Colonic mucosa (tissue), 4 donors: ENCODE results near the gene TUBB4B. TPM values are rescaled to one million over a fixed set of nuclear protein-coding genes. Genes with fewer than 3 reads are reported as not detected.

ENCODE experiments used
- DNase-seq: peaks from one replicate; pipeline ENCODE4 v3.0.0-alpha.2; 2020
- H3K27ac ChIP-seq: fragments of 200-600 bp; one replicate; pipeline ENCODE4 v1.8.0; 2021
- H3K27me3 ChIP-seq: fragments of 200-600 bp; one replicate; pipeline ENCODE4 v1.8.0; 2021
- H3K36me3 ChIP-seq: fragments of 200-600 bp; one replicate; pipeline ENCODE4 v1.8.0; 2021
- H3K4me1 ChIP-seq: fragments of 200-600 bp; one replicate; pipeline ENCODE4 v1.8.0; 2021; ENCODE audit warnings: mild to moderate bottlenecking
- H3K4me3 ChIP-seq: fragments of 200-600 bp; one replicate; pipeline ENCODE4 v1.8.0; 2021
- H3K9ac ChIP-seq, 2 donors: one replicate each; pipeline ENCODE4 v1.7.0; 2013; ENCODE audit warnings: control low read depth in 2 of 2, low read depth in 2 of 2, low read length in 2 of 2
- H3K9me3 ChIP-seq: fragments of 200-600 bp; one replicate; pipeline ENCODE4 v1.8.0; 2021
- CTCF ChIP-seq: fragments of 200-600 bp; IDR thresholded peaks from one replicate; pipeline ENCODE4 v1.8.0; 2022; ENCODE audit warnings: antibody characterized with exemption, mild to moderate bottlenecking
- intact Hi-C: fragments of 100-400 bp; cut with DNase I; formaldehyde crosslinking; loops from one replicate; pipeline ENCODE4 v1.14.1; 2022
- total RNA-seq, 2 donors: library from RNA; stranded (reverse); fragmentation: NEBNext Ultra II Directional in 1 of 2; extraction: Animal tissue kit (Norgen Biotek cat#: 25700) in 1 of 2; gene quantifications; one replicate each; pipeline ENCODE4 v1.2.1, GENCODE V29; 2021
- donor health status: healthy.
- donor health status: DM: no; HTN: no; CAD: no.
- donor health status: DM: no; HTN: no; CAD: no.

The TUBB4B gene
- total RNA-seq, 2 donors from 2014 or later, result 303 to 779 TPM

GRCh38 chr9:137230705-137231371, 10.2 kb upstream of the TUBB4B start, which contains the start of gene SLC34A3:
TSS of gene SLC34A3 (plus strand) at chr9:137230901. CDS start at chr9:137231703, 802 bp downstream.
- Histone ChIP-seq H3K4me3 (no peak within 1 kb of the TSS), H3K36me3 (no peaks in the 10 kb centered on the region), H3K9ac (no peak within 1 kb of the TSS), H3K27me3 (peaks cover 44% of the 10 kb centered on the region), H3K4me1 (peaks cover 18% of the 10 kb centered on the region), H3K27ac (no peak within 1 kb of the TSS), H3K9me3 (no peaks in the 10 kb centered on the region)
- intact Hi-C loops, result no loop called here
- TF ChIP-seq CTCF, result no peak
- no peak for DNase-seq

- no peak for DNase-seq
- no peaks in the 10 kb centered on the region for H3K36me3 ChIP-seq
- no peaks in the 10 kb centered on the region for H3K9me3 ChIP-seq
- H3K4me1 ChIP-seq, result peaks cover 23% of the 10 kb centered on the region
- no peak overlapping the region for H3K27ac ChIP-seq
- H3K27me3 ChIP-seq, result peaks cover 44% of the 10 kb centered on the region
- TF ChIP-seq CTCF, result no peak
- no peak overlapping the region for H3K4me3 ChIP-seq
- intact Hi-C loops, result no loop called here
- no peak overlapping the region for H3K9ac ChIP-seq
Observed at GRCh38 chr9:137231372-137232039, 9.6 kb upstream of the TUBB4B start.

- no peak overlapping the region for H3K27ac ChIP-seq
- peak overlapping the region in 1 of 2 donors; percentile 39 for H3K9ac ChIP-seq
- DNase-seq, result no peak
- no peak overlapping the region for H3K4me3 ChIP-seq
- H3K9me3 ChIP-seq, result no peaks in the 10 kb centered on the region
- H3K27me3 ChIP-seq, result peaks cover 44% of the 10 kb centered on the region
- intact Hi-C loops, result no loop called here
- H3K36me3 ChIP-seq, result no peaks in the 10 kb centered on the region
- TF ChIP-seq CTCF, result no peak
- peaks cover 23% of the 10 kb centered on the region for H3K4me1 ChIP-seq
Observed at GRCh38 chr9:137232101-137232500, 9.0 kb upstream of the TUBB4B start.

- Histone ChIP-seq H3K27ac (no peak overlapping the region), H3K27me3 (peaks cover 44% of the 10 kb centered on the region), H3K9me3 (no peaks in the 10 kb centered on the region), H3K36me3 (no peaks in the 10 kb centered on the region), H3K9ac (no peak overlapping the region), H3K4me3 (no peak overlapping the region), H3K4me1 (peaks cover 23% of the 10 kb centered on the region)
- TF ChIP-seq CTCF, result no peak
- intact Hi-C loops, result no loop called here
- no peak for DNase-seq
Observed at GRCh38 chr9:137232510-137232909, 8.6 kb upstream of the TUBB4B start.

- intact Hi-C loops, result no loop called here
- Histone ChIP-seq H3K4me1 (peaks cover 29% of the 10 kb centered on the region), H3K9me3 (no peaks in the 10 kb centered on the region), H3K27ac (no peak overlapping the region), H3K36me3 (no peaks in the 10 kb centered on the region), H3K4me3 (no peak overlapping the region), H3K27me3 (peaks cover 44% of the 10 kb centered on the region), H3K9ac (no peak overlapping the region)
- no peak for TF ChIP-seq CTCF
- no peak for DNase-seq
Observed at GRCh38 chr9:137233143-137233980, 7.7 kb upstream of the TUBB4B start.
